Activated naive CD8-positive, alpha-beta T cell treated with anti-CD3 and anti-CD28 coated beads, Interleukin-2, amount 50 U/mL, for 16 hours (primary cell): Measurements from ENCODE around the gene RIF1.

ENCODE experiments used
- DNase-seq: peaks from one replicate; pipeline ENCODE4 v3.0.0-alpha.2; 2020; ENCODE audit warnings: low read depth, low spot score

RIF1 gene, protein sequence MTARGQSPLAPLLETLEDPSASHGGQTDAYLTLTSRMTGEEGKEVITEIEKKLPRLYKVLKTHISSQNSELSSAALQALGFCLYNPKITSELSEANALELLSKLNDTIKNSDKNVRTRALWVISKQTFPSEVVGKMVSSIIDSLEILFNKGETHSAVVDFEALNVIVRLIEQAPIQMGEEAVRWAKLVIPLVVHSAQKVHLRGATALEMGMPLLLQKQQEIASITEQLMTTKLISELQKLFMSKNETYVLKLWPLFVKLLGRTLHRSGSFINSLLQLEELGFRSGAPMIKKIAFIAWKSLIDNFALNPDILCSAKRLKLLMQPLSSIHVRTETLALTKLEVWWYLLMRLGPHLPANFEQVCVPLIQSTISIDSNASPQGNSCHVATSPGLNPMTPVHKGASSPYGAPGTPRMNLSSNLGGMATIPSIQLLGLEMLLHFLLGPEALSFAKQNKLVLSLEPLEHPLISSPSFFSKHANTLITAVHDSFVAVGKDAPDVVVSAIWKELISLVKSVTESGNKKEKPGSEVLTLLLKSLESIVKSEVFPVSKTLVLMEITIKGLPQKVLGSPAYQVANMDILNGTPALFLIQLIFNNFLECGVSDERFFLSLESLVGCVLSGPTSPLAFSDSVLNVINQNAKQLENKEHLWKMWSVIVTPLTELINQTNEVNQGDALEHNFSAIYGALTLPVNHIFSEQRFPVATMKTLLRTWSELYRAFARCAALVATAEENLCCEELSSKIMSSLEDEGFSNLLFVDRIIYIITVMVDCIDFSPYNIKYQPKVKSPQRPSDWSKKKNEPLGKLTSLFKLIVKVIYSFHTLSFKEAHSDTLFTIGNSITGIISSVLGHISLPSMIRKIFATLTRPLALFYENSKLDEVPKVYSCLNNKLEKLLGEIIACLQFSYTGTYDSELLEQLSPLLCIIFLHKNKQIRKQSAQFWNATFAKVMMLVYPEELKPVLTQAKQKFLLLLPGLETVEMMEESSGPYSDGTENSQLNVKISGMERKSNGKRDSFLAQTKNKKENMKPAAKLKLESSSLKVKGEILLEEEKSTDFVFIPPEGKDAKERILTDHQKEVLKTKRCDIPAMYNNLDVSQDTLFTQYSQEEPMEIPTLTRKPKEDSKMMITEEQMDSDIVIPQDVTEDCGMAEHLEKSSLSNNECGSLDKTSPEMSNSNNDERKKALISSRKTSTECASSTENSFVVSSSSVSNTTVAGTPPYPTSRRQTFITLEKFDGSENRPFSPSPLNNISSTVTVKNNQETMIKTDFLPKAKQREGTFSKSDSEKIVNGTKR (N-terminal part only)

DNA sequence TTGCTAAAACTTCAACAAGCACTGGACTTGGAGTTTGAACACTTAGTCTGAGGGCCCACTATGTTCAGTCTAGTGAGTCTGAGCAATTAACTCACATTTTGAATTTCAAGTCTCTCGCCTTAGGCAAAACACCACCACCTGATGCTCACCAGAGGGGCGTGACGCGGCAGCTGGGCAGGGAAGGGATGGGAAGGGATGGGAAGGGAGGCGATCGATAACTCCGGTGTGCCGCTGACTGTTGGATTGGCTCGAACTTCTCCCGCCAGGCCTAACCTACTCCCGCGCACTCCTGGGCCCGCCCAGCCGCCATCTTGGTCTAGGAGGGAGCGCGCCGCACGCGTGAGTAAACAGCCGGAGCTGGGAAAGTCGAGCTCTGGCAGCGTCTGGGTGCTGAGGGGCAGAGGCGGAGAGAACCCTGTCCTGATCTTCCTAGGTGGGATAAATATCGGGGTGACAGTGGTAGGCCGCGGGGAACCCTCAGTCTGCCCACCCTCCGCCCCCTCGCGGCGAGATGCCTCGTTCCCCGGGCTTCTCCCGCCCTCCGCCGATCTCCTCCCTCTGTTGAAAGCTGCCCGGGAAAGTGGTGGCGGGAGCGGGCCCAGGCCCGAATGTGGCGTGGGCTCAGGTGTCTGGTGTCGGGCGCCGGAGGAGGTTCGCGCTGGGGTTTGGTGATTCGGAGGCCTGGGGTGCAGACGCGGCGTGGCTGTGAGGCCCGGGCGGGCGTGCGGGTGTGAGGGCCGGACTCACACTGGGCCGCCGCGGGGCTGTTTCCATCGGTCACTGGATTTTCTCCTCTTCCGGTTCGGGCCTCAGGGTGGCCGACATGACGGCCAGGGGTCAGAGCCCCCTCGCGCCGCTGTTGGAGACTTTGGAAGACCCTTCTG is at the start of gene RIF1:
TSS of gene RIF1 (plus strand) at position 302 of the 884 bp plus-strand sequence. CDS start at position 824, 522 bp downstream.
- DNase-seq = peak; percentile 55

DNA sequence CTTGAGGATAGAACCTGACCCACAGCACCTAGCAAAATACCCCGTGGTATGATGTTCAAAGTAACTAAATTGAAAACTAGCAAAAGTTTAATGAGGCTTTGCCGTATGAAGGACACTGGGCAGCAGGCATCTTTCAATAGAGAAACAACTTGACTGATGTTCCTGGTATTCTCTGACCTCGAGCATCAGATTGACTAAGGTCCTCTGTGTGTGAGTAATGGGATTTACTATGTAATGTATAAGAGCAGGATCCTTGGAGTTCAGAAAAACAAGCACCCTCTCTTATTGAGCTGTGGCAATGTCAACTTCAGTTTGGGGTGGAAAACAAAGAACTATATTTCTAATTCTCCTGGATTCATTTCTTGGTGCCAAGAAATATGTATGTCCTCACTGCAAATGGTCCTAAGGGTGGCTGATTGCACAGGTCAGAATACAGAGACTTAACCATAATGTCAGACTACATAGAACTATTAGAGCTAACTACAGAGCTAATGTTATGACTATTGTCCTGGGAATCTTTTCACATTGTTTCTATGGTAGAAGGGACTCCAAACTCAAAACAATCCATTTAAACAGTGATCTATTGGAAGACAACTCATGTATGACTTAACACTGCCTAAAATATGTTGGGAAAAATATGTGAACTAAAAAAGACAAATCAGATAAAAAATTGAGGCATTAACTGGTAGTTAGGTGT is 47.9 kb upstream of the RIF1 start:
- no peak for DNase-seq

DNA sequence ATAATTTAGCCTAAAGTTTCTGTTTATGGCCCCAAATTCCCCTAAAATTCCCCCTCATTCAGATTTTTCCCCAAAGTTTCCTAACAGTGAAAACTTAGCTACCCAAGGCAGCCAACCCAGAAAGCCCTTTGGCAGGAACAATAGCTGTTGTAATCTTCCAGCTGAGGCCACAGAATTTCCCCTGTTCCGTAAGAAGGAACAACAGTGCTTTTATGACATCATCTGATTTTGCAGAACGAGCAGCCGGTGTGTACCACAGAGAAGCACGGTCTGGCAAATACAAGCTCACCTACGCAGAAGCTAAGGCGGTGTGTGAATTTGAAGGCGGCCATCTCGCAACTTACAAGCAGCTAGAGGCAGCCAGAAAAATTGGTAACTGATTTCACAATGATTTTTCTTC is 46.0 kb upstream of the RIF1 start:
- DNase-seq = no peak

DNA sequence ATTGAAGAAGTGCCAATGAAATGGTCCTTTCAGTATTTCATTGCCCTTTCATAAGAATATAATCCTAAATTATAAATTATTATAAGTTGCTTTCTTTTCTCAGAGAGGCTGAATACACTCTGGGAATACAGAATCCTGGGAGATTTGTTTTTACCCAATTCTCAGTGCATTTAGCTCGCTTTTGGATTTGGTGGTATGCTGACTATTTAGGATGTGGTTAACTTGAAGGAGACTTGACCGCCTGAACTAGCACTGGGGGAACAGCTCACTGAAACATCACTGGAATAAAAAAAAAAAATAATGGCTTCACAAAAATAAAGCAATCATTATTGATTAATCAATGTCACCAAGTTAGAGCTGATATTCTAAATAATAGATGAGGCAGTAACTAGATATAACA is 42.1 kb upstream of the RIF1 start:
- DNase-seq = no peak

DNA sequence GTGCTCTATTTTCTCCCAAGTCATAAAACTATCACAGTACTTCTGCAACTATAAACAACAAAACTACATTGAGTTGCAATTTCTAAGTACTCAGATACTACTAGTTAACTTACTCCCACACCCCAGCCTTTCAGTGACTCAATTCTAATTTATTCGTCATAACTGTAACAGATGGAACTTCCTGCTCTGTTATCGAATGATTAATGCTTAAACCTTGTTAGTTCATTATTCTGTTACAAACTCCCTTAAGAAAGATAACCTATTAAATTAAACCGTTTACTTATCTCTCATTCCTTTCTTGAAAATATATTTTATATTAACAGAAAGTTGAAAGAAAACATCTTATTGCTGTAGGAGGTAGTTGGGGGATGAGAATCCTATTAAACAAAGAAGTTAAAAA is 35.3 kb upstream of the RIF1 start:
- no peak for DNase-seq

DNA sequence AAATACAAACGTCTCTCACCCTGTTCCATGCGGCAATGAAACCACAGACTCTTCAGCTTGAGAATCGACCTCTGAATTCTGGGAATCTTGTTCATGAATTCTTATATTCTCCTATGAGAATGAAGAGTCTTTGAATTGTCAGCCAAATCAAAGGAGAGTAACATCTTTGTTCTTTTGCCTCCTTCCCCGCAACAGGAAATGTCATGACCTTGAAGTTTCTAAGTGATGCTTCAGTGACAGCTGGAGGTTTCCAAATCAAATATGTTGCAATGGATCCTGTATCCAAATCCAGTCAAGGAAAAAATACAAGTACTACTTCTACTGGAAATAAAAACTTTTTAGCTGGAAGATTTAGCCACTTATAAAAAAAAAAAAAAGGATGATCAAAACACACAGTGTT is 30.5 kb upstream of the RIF1 start:
- no peak for DNase-seq

DNA sequence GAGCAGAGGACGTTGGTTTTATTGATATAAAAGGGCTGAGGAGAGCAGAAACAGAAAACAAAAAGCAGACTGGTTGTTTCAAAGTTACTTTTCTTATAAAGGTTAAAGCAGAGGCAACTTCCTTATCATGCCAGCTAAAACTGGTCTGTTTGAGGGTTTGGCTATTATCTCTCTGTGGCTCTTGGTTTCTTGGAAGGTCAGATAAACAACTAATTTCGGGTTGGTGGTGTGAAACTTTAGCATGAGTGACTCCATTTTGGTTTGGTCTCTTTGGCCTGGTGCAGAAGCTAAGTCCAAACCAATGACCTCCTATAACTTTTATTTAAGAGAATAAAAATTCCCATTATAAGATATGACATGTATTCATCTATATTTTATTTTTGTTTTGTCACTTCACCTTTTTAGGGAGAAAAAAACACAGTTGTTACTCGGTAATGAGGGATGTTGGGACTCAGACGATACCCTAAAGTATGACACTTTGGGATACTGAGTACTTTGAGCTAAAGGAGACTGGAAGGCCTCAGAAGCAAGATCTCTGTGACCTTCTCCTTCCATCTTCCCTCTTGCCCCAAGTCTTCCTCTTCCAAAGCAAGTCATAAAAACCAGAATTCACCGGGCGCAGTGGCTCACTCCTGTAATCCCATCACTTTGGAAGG is 29.0 kb upstream of the RIF1 start:
- no peak for DNase-seq

DNA sequence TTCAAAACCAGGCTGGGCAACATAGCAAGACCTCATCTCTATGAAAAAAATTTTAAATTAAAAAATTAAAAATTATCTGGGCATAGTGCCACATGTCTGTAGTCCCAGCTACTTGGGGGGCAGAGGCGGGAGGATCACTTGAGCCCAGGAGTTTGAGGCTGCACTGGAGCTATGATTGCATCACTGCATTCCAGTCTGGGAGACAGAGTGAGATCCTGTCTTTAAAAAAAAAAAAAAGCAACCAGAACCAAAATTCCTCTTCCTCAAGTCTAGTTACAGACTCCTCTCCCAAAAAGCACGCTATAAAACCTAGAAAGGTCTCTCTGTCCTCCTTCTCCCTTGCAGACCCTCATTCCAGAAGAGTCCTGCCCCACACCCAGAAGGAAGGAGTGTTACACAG is 28.4 kb upstream of the RIF1 start:
- DNase-seq = no peak

DNA sequence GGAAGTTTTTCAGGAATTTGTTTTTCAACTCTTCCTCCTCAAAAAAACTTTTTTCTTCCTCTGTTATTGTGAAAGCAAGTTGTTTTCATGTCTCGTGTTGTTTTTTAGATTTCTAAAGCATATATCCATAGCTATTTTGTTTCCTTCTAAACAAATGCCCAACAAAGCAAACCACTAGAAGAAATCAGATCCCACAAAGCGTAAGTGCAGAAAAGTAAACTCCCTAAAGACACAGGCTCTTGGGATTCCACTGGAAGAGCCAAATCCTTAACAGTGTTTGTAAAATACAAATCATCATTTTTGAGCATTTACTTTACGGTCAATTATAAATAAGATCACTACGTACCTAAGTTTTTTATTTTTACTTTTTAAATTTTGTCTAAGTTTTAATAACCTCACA is 21.7 kb upstream of the RIF1 start:
- no peak for DNase-seq

DNA sequence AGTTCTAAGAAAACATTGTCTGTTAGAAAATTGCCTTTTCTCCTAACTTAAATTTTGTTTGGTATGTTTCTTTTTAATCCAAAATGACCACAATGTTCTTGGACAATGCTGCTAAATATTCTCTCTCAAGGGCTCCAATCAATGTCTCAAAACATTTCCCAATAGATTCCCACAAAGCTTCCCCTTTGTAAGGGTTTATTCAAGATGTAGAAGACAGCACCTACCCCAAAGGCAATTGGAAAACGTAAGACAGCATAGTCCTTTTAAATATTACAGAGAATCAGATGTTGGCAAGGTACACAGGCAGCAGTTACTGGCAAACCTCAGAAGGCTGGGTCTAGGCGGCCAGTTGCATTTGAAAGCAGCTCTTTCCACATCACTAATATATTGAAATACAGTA is 18.3 kb upstream of the RIF1 start:
- no peak for DNase-seq

DNA sequence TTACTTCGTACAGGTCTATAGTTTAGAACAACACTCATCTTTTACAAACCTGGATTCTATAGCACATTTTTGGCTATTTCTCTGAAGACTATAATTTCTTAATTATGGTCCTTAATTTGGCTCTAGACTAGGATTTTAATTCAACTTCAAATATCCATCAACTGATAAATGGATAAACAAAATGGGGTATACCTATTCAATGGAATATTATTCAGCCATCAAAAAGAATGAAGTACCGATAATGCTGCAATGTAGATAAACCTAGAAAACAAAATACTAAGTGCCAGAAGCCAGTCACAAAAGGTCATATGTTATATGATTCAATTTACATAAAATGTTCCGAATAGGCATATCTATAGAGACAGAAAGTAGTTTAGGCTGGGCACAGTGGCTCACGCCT is 15.2 kb upstream of the RIF1 start:
- no peak for DNase-seq

DNA sequence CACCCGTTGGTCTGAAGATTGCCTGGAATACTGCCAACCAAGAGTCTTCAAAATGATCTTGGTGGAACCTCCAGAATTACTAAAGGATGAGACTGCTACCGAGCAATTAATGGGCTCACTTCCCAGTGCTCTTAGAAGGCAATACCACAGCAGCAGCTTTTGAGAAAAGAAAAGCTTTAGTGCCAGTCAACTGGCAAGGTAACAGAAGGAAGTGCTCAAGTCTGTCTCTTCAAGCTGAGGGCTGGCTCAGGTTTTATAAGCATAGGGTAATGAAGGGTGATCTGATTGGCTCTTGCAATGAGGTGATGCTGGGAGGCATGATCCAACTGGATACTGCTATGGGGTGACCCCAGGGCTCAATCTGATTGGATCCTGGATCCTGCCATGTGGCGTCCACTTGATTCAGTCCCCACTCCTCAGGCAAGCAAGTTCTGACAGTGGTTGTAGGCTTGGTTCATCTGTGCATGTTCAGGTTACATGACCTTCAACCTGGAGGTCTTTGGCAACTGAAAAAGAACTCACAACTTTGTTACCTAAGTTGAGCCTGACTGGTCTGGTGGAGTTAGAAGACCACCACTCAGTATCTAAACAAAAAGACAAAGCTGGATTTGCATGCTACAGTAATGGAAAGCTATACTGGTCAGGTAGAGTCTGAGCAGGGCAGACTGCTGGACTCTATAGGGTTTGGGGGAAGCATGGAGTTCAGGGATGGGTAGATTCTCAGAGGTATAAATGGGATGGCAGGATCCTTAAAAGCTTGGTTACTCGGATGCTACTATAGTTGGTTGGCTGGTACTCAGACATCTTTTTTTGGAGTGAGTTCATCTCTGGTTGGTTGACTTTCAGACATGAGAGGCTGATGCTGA is 14.0 kb upstream of the RIF1 start:
- no peak for DNase-seq

DNA sequence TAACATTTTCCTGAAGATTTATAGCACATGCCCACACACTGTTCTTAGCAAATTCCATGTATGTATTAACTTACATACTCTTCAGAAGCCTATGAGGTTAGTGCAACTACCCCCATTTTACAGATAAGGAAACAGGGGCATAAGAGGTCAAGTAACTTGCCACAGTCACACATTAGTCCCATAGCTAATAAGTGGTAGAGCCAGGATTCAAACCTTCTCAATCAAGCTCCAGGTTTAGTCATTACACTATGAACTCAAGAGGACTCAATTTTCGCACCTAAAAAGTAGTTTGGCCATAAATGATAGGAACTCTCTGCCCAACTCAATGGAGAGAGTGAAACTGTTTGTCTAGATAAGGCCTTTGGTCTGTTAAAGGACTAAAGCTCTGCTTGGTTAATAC is 9.7 kb upstream of the RIF1 start:
- no peak for DNase-seq

DNA sequence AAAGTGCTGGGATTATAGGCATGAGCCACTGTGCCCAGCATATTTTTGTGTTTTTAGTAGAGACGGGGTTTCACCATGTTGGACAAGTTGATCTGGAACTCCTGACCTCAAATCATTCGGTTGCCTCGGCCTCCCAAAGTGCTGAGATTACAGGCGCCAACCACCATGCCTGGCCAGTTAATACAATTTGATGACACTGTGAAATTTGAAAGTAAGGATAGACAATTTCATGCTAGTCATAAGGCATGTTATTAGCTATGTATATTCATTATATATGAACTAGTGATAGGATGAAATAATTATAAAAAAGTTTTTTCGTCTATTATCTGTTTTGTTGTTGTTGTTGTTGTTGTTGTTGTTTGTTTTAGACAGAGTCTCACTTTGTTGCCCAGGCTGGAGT is 8.6 kb upstream of the RIF1 start:
- no peak for DNase-seq

DNA sequence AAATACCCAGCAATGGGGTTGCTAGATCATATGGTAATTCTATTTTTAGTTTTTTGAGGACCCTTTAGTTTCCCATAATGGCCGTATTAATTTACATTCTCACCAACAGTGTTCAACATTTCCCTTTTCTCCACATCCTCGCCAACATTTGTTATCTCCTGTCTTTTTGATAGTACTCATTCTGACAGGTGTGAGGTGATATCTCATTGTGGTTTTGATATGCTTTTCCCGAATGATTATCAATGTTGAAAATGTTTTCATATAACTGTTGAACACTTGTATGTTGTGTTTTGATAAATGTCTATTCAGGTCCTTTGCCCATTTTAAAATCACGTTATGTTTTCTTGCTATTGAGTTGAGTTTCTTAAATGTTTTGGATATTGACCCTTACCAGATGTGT is 5.8 kb upstream of the RIF1 start:
- no peak for DNase-seq

DNA sequence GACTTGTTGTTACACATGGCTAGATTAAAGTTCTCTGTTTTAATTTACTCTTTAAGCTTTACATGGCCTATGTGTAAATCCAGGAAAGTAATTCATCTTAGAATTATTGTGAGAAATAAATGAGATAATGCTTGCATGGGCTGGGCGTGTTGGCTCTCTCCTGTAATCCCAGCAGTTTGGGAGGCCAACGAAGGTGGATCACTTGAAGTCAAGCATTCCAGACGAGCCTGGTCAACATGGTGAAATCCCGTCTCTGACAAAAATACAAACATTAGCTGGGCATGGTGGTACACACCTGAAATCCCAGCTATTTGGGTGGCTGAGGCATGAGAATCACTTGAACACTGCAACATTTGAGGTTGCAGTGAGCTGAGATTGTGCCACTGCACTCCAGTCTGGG is 4.3 kb upstream of the RIF1 start:
- no peak for DNase-seq

DNA sequence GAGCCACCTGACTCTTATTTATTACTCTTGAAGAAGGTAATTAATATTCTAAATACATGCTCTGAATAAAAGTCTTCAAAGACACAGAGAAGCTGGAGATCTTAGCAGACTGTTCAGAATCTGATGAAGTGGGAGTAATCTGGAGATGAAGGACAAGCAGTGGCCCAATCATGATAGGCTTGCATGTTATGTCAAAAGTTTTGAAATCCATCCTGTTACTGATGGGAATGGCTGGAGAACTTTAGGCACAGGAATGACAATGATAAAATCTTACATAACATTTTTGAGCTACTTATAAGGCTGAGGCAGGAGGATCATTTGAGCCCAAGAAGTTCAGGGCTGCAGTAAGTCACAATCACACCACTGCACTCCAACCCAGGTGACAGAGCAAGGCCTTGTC is 2.4 kb upstream of the RIF1 start:
- DNase-seq = no peak

DNA sequence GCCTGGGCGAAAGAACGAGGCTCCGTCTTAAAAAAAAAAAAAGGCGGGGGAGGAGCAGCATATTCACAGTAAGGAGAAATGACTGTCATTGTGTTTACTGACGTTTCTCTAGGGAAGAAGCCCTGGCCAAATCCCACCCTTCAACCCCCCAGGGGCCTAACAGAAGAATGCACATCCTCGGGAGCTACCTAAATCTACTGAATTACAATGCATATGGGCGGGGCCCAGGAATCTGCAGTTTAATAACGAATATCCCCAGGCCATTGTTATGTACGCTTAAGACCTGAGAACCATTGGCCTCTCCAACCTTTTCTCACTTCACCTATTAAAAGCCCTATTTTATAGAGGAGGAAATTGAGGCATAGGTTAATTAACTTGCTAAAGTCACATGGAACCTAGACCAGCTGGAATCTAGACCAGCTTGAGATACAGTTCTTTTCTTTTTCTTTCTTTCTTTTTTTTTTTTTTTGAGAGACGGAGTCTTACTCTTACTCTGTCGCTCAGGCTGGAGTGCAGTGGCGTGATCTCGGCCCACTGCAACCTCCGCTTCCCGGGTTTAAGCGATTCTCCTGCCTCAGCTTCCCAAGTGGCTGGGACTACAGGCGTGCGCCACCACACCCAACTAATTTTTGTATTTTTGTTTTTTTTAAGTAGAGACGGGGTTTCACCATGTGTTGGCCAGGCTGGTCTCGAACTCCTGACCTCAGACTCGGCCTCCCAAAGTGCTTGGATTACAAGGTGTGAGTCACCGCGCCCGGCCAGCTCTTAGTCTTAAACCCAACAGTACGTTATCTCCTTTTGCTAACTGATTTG is 708 bp upstream of the RIF1 start:
- DNase-seq = no peak
